IPS-11a (cell line): Measurements from ENCODE around the gene PSME1.

Experiments used
- H3K4me3 ChIP-seq: one replicate; pipeline ENCODE4 v1.5.1; 2013; ENCODE audit warnings: low read depth, low read length, control low read depth

The PSME1 gene

DNA sequence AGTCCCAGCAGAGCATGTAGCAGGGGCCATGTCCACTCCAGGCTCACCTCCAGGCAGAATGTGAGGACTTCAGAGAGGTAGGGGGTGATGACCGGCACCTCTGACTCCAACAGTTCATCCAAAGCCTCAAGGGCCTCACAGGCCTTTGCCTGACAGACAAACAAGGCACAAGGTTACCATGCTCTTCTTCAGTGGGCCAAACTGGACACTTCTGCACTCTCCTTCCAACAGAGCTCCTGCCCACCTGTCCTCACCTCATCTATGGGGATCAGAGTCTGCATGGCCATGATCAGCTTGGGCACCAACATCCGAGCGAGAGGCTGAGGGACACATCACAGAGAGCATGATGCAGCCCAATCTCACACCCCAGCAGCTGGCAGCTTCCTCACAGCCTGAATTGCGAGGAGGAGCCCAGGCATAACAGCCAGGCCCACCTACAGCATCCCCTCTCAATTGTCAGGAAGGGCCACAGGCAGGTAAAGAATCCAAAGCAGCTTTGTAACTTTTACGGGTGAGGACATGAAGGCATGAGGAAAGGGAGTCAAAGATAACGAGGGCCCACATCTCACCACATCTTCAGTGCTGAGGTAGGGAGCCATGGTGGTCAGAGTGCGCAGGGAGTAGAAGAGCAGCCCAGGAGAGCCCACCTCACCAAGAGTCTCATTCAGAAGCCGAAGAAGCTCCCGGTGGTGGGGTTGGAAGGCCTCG, 51.0 kb downstream of the PSME1 start:
- no peak overlapping the region for H3K4me3 ChIP-seq

DNA sequence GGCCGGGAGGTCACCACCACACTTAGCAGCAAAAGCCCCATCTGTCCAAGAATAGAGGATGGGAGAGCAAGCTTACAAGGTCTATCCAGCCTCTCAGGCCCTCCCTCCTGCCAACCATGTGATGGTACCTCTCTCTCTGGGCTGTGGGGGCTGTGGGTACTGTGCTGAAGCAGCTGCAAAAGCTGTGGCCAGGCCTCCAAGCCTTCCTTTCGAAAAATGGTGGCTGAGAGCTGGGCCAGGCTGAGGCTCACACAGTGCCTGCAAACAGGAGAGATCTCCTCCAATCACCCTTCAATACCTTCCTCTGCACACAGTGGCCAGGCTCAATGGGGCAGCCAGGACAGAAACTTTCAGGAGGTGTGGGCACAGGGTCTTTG, 51.5 kb downstream of the PSME1 start:
- no peak overlapping the region for H3K4me3 ChIP-seq
